PC-9 (cell line): ENCODE measurements around the gene AGPAT3. TPM values are rescaled to one million over a fixed set of nuclear protein-coding genes. Genes with fewer than 3 reads are reported as not detected.
A peak's percentile ranks its signal among the peaks of the same experiment; 100 is the strongest.

ENCODE experiments used
- BruUV-seq: library from RNA; stranded (reverse); fragments of 400-500 nt; replicated peaks from 2 replicates; lab custom pipeline; 2021; lab: Mats Ljungman, UMichigan
- CTCF ChIA-PET: fragments of 300-600 bp; sonication (Branson Sonifier 250); formaldehyde crosslinking; loops from one replicate; lab custom pipeline; 2022; ENCODE audit warnings: antibody characterized with exemption; lab: Charles Lee
- POLR2A ChIA-PET: fragments of 300-600 bp; sonication (Branson Sonifier 250); formaldehyde crosslinking; loops from one replicate; lab custom pipeline; 2022; ENCODE audit warnings: antibody characterized with exemption; ENCODE audit not compliant: unreplicated experiment; lab: Charles Lee
- DNase-seq, 2 experiments: peaks; one replicate each; pipeline versions ENCODE4 v3.0.0 to v3.0.0-alpha.2; 2015 to 2022; ENCODE audit warnings: mixed read lengths in 1 of 2
- H2AFZ ChIP-seq: fragments of 200-600 bp; sonication (generic); 2 replicates; pipeline ENCODE4 v1.8.1; 2017; ENCODE audit warnings: antibody characterized with exemption
- H3F3A ChIP-seq: fragments of 200-600 bp; sonication (generic); 2 replicates; pipeline ENCODE4 v1.8.1; 2017; ENCODE audit warnings: antibody characterized with exemption, mild to moderate bottlenecking, low read depth; ENCODE audit not compliant: insufficient read depth
- H3K27ac ChIP-seq: fragments of 200-600 bp; sonication (generic); 2 replicates; pipeline ENCODE4 v1.6.1; 2016; ENCODE audit warnings: mixed run types
- H3K27me3 ChIP-seq: fragments of 200-600 bp; sonication (generic); 2 replicates; pipeline ENCODE4 v1.6.1; 2016; ENCODE audit warnings: low read depth, mixed run types; ENCODE audit not compliant: insufficient read depth
- H3K36me3 ChIP-seq: fragments of 200-600 bp; sonication (generic); 2 replicates; pipeline ENCODE4 v1.6.1; 2016; ENCODE audit warnings: low read depth, mixed run types
- H3K4me1 ChIP-seq: fragments of 200-600 bp; sonication (generic); replicated peaks from 2 replicates; pipeline ENCODE4 v1.6.1; 2016; ENCODE audit warnings: mixed run types; ENCODE audit not compliant: insufficient read depth
- H3K4me2 ChIP-seq: fragments of 200-600 bp; sonication (generic); 2 replicates; pipeline ENCODE4 v1.6.1; 2017; ENCODE audit warnings: mixed run types
- H3K4me3 ChIP-seq: fragments of 200-600 bp; sonication (generic); 2 replicates; pipeline ENCODE4 v1.6.1; 2016; ENCODE audit warnings: mixed run types
- H3K79me2 ChIP-seq: fragments of 200-600 bp; sonication (generic); 2 replicates; pipeline ENCODE4 v1.6.1; 2017; ENCODE audit warnings: low read depth, mixed run types
- H3K9me2 ChIP-seq: fragments of 200-600 bp; sonication (generic); 2 replicates; pipeline ENCODE4 v1.8.1; 2017; ENCODE audit warnings: mild to moderate bottlenecking; ENCODE audit not compliant: insufficient read depth
- H3K9me3 ChIP-seq: fragments of 200-600 bp; sonication (generic); 2 replicates; pipeline ENCODE4 v1.8.1; 2016; ENCODE audit warnings: low read depth; ENCODE audit not compliant: insufficient read depth
- H4K20me1 ChIP-seq: fragments of 200-600 bp; sonication (generic); 2 replicates; pipeline ENCODE4 v1.8.1; 2017; ENCODE audit not compliant: insufficient read depth
- EZH2 ChIP-seq: fragments of 200-600 bp; sonication (generic); IDR thresholded peaks from 2 replicates; pipeline ENCODE4 v1.8.0; 2017; ENCODE audit warnings: antibody characterized with exemption, low read depth
- intact Hi-C: fragments of 100-400 bp; cut with micrococcal nuclease; formaldehyde crosslinking; loops from one replicate; pipeline ENCODE4 v1.10.0; 2022; ENCODE audit not compliant: unreplicated experiment
- total RNA-seq: library from RNA; stranded (reverse); gene quantifications from 2 replicates; pipeline ENCODE4 v1.2.3, GENCODE V29; 2021
- TF ChIP-seq, protein P1 (sequence below): fragments of 200-600 bp; sonication (generic); conservative IDR thresholded peaks from 2 replicates; pipeline ENCODE4 v1.6.1; 2017; ENCODE audit warnings: mixed run types, antibody characterized with exemption, mild to moderate bottlenecking, moderate library complexity

AGPAT3 gene
- total RNA-seq, 1 experiment from 2014 or later, result 39.0 TPM

DNA sequence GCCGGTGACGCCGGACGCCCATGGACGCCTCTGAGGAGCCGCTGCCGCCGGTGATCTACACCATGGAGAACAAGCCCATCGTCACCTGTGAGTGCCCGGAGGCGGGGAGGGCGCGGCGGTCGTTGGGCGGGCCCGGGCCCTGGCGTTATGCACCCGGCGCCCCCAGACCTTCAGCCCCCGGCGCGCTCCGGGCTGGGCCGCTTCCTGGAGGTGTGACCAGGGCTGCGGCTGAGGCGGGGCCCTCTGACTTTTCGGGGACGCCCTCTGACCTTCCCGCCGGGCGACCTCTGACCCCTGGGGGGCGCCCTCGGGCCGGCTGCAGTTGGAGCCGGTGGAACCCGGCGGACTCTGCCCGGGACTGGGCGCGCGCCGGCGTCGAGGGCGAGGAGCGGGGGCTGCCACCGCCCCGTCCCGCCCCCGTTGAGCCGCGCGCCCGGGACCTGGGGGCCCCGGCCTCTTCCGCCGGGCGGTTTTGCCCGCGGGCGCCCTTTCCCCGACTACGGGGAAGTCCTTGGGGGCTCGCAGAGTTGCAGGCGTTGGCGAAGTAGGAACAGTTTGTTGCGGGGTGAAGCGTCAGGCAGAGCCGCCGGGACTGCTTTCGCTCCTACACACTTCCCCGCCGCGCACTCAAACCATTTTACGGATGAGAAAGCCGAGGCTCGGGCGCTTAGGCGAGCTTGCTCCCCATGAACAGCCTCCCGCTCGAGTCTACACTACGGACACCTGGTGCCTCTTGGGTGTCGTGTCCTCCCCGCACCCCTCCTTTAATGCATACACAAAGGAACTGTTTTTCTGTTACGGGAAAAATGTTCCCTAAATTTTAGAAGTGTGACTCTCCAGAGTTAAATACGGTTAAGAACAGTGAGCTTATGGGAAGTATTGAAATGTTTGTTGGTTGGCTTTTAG is 147.7 kb downstream of the AGPAT3 start:
- H3K79me2 ChIP-seq, result peaks cover 60% of the 10 kb centered on the region
- no peaks in the 10 kb centered on the region for H3F3A ChIP-seq
- intact Hi-C loops, result no loop called here
- H3K4me3 ChIP-seq, result peak overlapping the region; percentile 83
- H3K4me1 ChIP-seq, result peaks cover 15% of the 10 kb centered on the region
- DNase-seq, result peak in 1 of 2 experiments; percentile 41
- no peaks in the 10 kb centered on the region for H3K36me3 ChIP-seq
- no peaks in the 10 kb centered on the region for H3K9me2 ChIP-seq
- no peak overlapping the region for H2AFZ ChIP-seq
- peaks cover 37% of the 10 kb centered on the region for H4K20me1 ChIP-seq
- POLR2A ChIA-PET, result no interaction called here
- 0 out of 2 replicates have a peak overlapping the region, but pooled peaks have one; percentile 3 for H3K27ac ChIP-seq
- no peak for TF ChIP-seq EZH2
- TF ChIP-seq, protein P1, sequence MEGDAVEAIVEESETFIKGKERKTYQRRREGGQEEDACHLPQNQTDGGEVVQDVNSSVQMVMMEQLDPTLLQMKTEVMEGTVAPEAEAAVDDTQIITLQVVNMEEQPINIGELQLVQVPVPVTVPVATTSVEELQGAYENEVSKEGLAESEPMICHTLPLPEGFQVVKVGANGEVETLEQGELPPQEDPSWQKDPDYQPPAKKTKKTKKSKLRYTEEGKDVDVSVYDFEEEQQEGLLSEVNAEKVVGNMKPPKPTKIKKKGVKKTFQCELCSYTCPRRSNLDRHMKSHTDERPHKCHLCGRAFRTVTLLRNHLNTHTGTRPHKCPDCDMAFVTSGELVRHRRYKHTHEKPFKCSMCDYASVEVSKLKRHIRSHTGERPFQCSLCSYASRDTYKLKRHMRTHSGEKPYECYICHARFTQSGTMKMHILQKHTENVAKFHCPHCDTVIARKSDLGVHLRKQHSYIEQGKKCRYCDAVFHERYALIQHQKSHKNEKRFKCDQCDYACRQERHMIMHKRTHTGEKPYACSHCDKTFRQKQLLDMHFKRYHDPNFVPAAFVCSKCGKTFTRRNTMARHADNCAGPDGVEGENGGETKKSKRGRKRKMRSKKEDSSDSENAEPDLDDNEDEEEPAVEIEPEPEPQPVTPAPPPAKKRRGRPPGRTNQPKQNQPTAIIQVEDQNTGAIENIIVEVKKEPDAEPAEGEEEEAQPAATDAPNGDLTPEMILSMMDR, result no peak
- H3K9me3 ChIP-seq, result no peaks in the 10 kb centered on the region
- CTCF ChIA-PET, result no interaction called here
- no peaks in the 10 kb centered on the region for H3K27me3 ChIP-seq
- peak overlapping the region; percentile 98 for H3K4me2 ChIP-seq
- BruUV-seq, result no TSS peak

DNA sequence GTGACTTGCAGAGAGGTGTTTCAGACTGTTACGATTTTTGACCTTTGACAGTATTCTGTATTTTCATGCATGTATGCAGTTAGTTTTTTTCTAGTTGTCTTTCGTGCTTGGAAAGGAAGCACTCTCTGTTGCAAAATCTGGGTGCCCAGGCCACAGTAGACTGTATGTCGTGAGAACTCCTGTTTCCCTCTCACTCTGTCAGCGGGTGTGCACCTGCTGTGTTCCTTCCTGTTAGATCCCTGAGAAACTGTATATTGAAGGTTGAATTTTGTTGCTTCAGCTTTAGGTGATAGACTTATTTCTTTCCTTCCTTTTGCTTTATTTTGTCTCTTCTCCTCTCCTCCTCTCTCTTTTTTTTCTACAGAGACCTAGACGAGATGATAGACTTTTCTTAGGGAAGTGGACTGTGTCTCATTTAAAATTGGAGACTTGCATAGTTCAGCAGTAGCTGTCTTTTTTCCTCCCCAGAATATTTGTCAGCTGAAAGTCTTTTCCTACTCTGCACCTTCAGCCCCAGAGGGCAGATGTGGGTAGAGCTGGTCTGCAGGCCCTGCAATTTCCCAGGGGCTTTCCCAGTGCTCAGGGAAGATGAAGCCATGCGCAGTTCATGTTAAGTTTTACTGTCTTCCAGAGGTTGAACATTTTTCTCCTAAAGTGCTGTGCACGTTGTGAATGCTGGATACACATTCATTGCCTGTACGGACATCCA is 148.5 kb downstream of the AGPAT3 start:
- Histone ChIP-seq H4K20me1 (peaks cover 37% of the 10 kb centered on the region), H3K27me3 (no peaks in the 10 kb centered on the region), H3K27ac (0 out of 2 replicates have a peak overlapping the region, but pooled peaks have one; percentile 3), H3K4me1 (peaks cover 15% of the 10 kb centered on the region), H3F3A (no peaks in the 10 kb centered on the region), H3K36me3 (no peaks in the 10 kb centered on the region), H2AFZ (no peak overlapping the region), H3K4me3 (peak overlapping the region; percentile 83), H3K9me2 (no peaks in the 10 kb centered on the region), H3K9me3 (no peaks in the 10 kb centered on the region), H3K79me2 (peaks cover 67% of the 10 kb centered on the region), H3K4me2 (peak overlapping the region; percentile 98)
- ChIA-PET POLR2A (no interaction called here), CTCF (no interaction called here)
- TF ChIP-seq, protein P1, result no peak
- TF ChIP-seq EZH2, result no peak
- intact Hi-C loops, result no loop called here
- no peak for DNase-seq
- BruUV-seq, result no TSS peak

DNA sequence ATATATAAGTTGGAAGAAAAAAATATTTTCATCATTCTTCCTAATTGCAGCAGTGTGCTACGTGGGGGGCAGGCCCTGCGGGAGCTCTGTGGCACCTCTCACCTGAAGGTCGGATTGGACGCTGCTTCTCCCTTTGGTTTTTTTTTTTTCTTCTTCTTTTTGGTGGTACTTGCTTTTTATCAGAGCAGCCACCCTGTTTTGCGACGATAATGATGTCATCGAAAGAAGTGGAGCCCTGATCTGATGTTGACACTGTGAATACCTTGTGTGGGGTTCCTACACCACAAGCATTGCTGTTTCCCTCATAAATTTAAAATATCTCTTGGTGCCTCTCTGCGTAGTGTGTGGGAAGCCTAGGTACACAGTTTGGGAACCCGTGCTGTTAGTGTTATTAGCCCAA is 152.6 kb downstream of the AGPAT3 start:
- Histone ChIP-seq H3K79me2 (peaks cover 94% of the 10 kb centered on the region), H3K27ac (no peak overlapping the region), H4K20me1 (peaks cover 47% of the 10 kb centered on the region), H3K4me1 (peaks cover 9% of the 10 kb centered on the region; the same call in 1 of the 2 replicates), H3K9me3 (no peaks in the 10 kb centered on the region), H2AFZ (no peak overlapping the region), H3K27me3 (no peaks in the 10 kb centered on the region), H3K36me3 (no peaks in the 10 kb centered on the region), H3K4me2 (no peak overlapping the region), H3K9me2 (no peaks in the 10 kb centered on the region), H3F3A (no peaks in the 10 kb centered on the region), H3K4me3 (no peak overlapping the region)
- ChIA-PET POLR2A (interaction anchor here (0.6 kb wide), 1 partner anchor 57 kb away, joined by 4 read pairs; no protein-coding TSS in a partner anchor), CTCF (no interaction called here)
- no TSS peak for BruUV-seq
- intact Hi-C loops, result no loop called here
- TF ChIP-seq EZH2, result no peak
- TF ChIP-seq, protein P1, result no peak
- DNase-seq, result no peak
